ENCODE results near the gene RIIAD1.
"Not testable (repeated sequence)": the region's sequence is repeated elsewhere in the genome, so short reads cannot be mapped to it uniquely, and the experiment has no call there.

RIIAD1 gene

GRCh38 chr1:151720974-151721787, at the start of gene RIIAD1:
Gene RIIAD1, plus strand, starts transcription at chr1:151721522. Its CDS starts 15 bp downstream, at chr1:151721537.
- DNase-seq (ENCODE audit: low read depth): no peak

- no peak for DNase-seq (ENCODE audit: low read depth)
These were observed 47.9 kb upstream of the RIIAD1 start for GRCh38 chr1:151673407-151673806.

GRCh38 chr1:151680391-151680790, 40.9 kb upstream of the RIIAD1 start:
- DNase-seq (ENCODE audit: low read depth): no peak

GRCh38 chr1:151680826-151681225, 40.5 kb upstream of the RIIAD1 start:
- no peak for DNase-seq (ENCODE audit: low read depth)

GRCh38 chr1:151681923-151682322, 39.4 kb upstream of the RIIAD1 start:
- DNase-seq (ENCODE audit: low read depth): no peak

- not testable (repeated sequence) for DNase-seq (ENCODE audit: low read depth)
These were observed 38.4 kb upstream of the RIIAD1 start for GRCh38 chr1:151682901-151683300.

- no peak for DNase-seq (ENCODE audit: low read depth)
These were observed 37.2 kb upstream of the RIIAD1 start for GRCh38 chr1:151684128-151684527.

GRCh38 chr1:151686561-151686960, 34.8 kb upstream of the RIIAD1 start:
- DNase-seq (ENCODE audit: low read depth): no peak

- DNase-seq (ENCODE audit: low read depth): no peak
These were observed 31.8 kb upstream of the RIIAD1 start for GRCh38 chr1:151689494-151689893.

GRCh38 chr1:151692226-151692625, 29.1 kb upstream of the RIIAD1 start:
- DNase-seq (ENCODE audit: low read depth): no peak

- DNase-seq (ENCODE audit: low read depth): no peak
These were observed 28.2 kb upstream of the RIIAD1 start for GRCh38 chr1:151693057-151693651.

- no peak for DNase-seq (ENCODE audit: low read depth)
These were observed 19.8 kb upstream of the RIIAD1 start for GRCh38 chr1:151701515-151701914.

- DNase-seq (ENCODE audit: low read depth): no peak
These were observed 18.4 kb upstream of the RIIAD1 start for GRCh38 chr1:151702936-151703335.

- DNase-seq (ENCODE audit: low read depth): no peak
These were observed 17.5 kb upstream of the RIIAD1 start for GRCh38 chr1:151703813-151704212.

GRCh38 chr1:151704246-151704645, 17.1 kb upstream of the RIIAD1 start:
- no peak for DNase-seq (ENCODE audit: low read depth)

- no peak for DNase-seq (ENCODE audit: low read depth)
These were observed 16.2 kb upstream of the RIIAD1 start for GRCh38 chr1:151705146-151705545.

- DNase-seq (ENCODE audit: low read depth): no peak
These were observed 15.4 kb upstream of the RIIAD1 start for GRCh38 chr1:151705753-151706463.

- no peak for DNase-seq (ENCODE audit: low read depth)
These were observed 14.6 kb upstream of the RIIAD1 start for GRCh38 chr1:151706464-151707415.

- no peak for DNase-seq (ENCODE audit: low read depth)
These were observed 13.7 kb upstream of the RIIAD1 start for GRCh38 chr1:151707541-151708065.

- no peak for DNase-seq (ENCODE audit: low read depth)
These were observed 12.4 kb upstream of the RIIAD1 start for GRCh38 chr1:151708891-151709290.

- DNase-seq (ENCODE audit: low read depth): no peak
These were observed 11.0 kb upstream of the RIIAD1 start for GRCh38 chr1:151710187-151710840.

All from stimulated activated CD8-positive, alpha-beta memory T cell treated with anti-CD3 and anti-CD28 coated beads, Interleukin-12 subunit alpha, Interleukin-12 subunit beta, amount 100 ng/mL, for 1 hour (primary cell).